Ovary (tissue), 3 donors: Measurements from ENCODE around the gene PPARA.

ENCODE experiments used
- CTCF ChIP-seq, 3 donors: fragments of 450-650 bp in 2 of 3; fragments of 200-600 bp in 1 of 3; IDR thresholded peaks; one replicate each; pipeline versions ENCODE4 v1.5.1 to v1.8.0; 2016 to 2022; ENCODE audit warnings: antibody characterized with exemption in 3 of 3, mild to moderate bottlenecking in 1 of 3
- EP300 ChIP-seq: sonication (generic); formaldehyde crosslinking; IDR thresholded peaks from one replicate; pipeline ENCODE4 v1.6.1; 2017; ENCODE audit warnings: antibody characterized with exemption
- POLR2A ChIP-seq: fragments of 450-650 bp; IDR thresholded peaks from one replicate; pipeline ENCODE4 v1.6.1; 2017; ENCODE audit warnings: antibody characterized with exemption, mild to moderate bottlenecking, moderate library complexity
- donor health status: DM: no; HTN: no; CAD: no.

GRCh38 chr22:46121079-46121478 lies 29.2 kb upstream of the PPARA start:
- TF ChIP-seq CTCF (IDR thresholded peaks at IDR 0.05): no peak
- no peak for TF ChIP-seq EP300
- TF ChIP-seq POLR2A: no peak
